GM12878 (cell line): Measurements from ENCODE around the gene NIPAL4.

ENCODE experiments used
- CEBPZ ChIP-seq: fragments of 150-350 bp; IDR thresholded peaks from 2 replicates; pipeline ENCODE4 v1.6.1; 2016; ENCODE audit warnings: low read depth, low read length
- CREM ChIP-seq: IDR thresholded peaks from 2 replicates; pipeline ENCODE4 v1.6.1; 2014; ENCODE audit warnings: antibody characterized with exemption, low read depth
- TAF1 ChIP-seq: IDR thresholded peaks from 2 replicates; pipeline ENCODE4 v1.6.1; 2011; ENCODE audit warnings: mild to moderate bottlenecking, low read depth, low read length, borderline replicate concordance
- TCF7 ChIP-seq: IDR thresholded peaks from 2 replicates; pipeline ENCODE4 v1.6.1; 2014; ENCODE audit warnings: antibody characterized with exemption, borderline replicate concordance
- ZNF274 ChIP-seq: IDR thresholded peaks from one replicate; pipeline ENCODE4 v1.8.0; 2011; ENCODE audit not compliant: insufficient read length, insufficient read depth
- TF ChIP-seq, protein P1 (sequence below), 3 experiments: IDR thresholded peaks in 2 of 3; conservative IDR thresholded peaks in 1 of 3; 2 replicates each; pipeline ENCODE4 v1.5.1; 2011; ENCODE audit warnings: low read depth in 3 of 3, low read length in 3 of 3, mild to moderate bottlenecking in 3 of 3, control low read depth in 2 of 3, moderate library complexity in 2 of 3, inconsistent platforms in 1 of 3, mixed read lengths in 1 of 3; ENCODE audit not compliant: control insufficient read depth in 2 of 3, insufficient read depth in 1 of 3; ENCODE audit errors: extremely low read depth in 1 of 3

- TF ChIP-seq, protein P1, sequence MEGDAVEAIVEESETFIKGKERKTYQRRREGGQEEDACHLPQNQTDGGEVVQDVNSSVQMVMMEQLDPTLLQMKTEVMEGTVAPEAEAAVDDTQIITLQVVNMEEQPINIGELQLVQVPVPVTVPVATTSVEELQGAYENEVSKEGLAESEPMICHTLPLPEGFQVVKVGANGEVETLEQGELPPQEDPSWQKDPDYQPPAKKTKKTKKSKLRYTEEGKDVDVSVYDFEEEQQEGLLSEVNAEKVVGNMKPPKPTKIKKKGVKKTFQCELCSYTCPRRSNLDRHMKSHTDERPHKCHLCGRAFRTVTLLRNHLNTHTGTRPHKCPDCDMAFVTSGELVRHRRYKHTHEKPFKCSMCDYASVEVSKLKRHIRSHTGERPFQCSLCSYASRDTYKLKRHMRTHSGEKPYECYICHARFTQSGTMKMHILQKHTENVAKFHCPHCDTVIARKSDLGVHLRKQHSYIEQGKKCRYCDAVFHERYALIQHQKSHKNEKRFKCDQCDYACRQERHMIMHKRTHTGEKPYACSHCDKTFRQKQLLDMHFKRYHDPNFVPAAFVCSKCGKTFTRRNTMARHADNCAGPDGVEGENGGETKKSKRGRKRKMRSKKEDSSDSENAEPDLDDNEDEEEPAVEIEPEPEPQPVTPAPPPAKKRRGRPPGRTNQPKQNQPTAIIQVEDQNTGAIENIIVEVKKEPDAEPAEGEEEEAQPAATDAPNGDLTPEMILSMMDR (IDR thresholded peaks at IDR 0.05 in 2 of 3, conservative IDR thresholded peaks at IDR 0.05 in 1 of 3; ENCODE audit: control insufficient read depth in 2 of 3, extremely low read depth in 1 of 3, insufficient read depth in 1 of 3, low read depth in 3 of 3, low read length in 3 of 3): no peak
- TF ChIP-seq CEBPZ (no peak), ZNF274 (no peak), TCF7 (no peak), TAF1 (no peak), CREM (no peak)
Measured at GRCh38 chr5:157450024-157450423, 10.0 kb upstream of the NIPAL4 start.
